Heart right ventricle (tissue), 16 donors: ENCODE results near the gene TMEM151B. TPM values are rescaled to one million over a fixed set of nuclear protein-coding genes. Genes with fewer than 3 reads are reported as not detected.

ENCODE experiments used
- ATAC-seq, 8 donors: fragments of 200-7000 bp; cut with Tn5 transposase; one replicate each; pipeline ENCODE4 v1.9.1; 2020; ENCODE audit warnings: mild to moderate bottlenecking in 8 of 8, moderate library complexity in 8 of 8, moderate number of reproducible peaks in 1 of 8
- DNase-seq, 2 donors: peaks; one replicate each; pipeline ENCODE4 v3.0.0-alpha.2; 2020
- H3K27ac ChIP-seq, 10 donors: fragments of 200-600 bp; sonication (generic) in 2 of 10; one replicate each; pipeline versions ENCODE4 v1.5.0 to v1.8.0; 2020 to 2022; ENCODE audit warnings: mild to moderate bottlenecking in 3 of 10
- H3K27me3 ChIP-seq, 7 donors: fragments of 200-600 bp; one replicate each; pipeline ENCODE4 v1.8.0; 2021 to 2022; ENCODE audit warnings: mild to moderate bottlenecking in 2 of 7
- H3K36me3 ChIP-seq, 9 donors: fragments of 200-600 bp; sonication (generic) in 1 of 9; one replicate each; pipeline versions ENCODE4 v1.5.0 to v1.8.0; 2020 to 2022; ENCODE audit warnings: mild to moderate bottlenecking in 2 of 9
- H3K4me1 ChIP-seq, 9 donors: fragments of 200-600 bp; sonication (generic) in 1 of 9; one replicate each; pipeline versions ENCODE4 v1.5.0 to v1.8.0; 2020 to 2022; ENCODE audit warnings: mild to moderate bottlenecking in 4 of 9
- H3K4me3 ChIP-seq, 10 donors: fragments of 200-600 bp; sonication (generic) in 2 of 10; one replicate each; pipeline versions ENCODE4 v1.5.0 to v1.8.0; 2020 to 2022; ENCODE audit warnings: mild to moderate bottlenecking in 7 of 10, moderate library complexity in 2 of 10
- H3K9me3 ChIP-seq, 11 donors: fragments of 200-600 bp in 10 of 11; sonication (generic) in 2 of 11; one replicate each; pipeline versions ENCODE4 v1.5.0 to v1.8.0; 2013 to 2022; ENCODE audit warnings: mild to moderate bottlenecking in 2 of 11, control low read depth in 1 of 11, moderate library complexity in 1 of 11
- WGBS, 2 donors: extraction: QIAGEN DNeasy Blood & Tissue Kit; methylation state at CpG; one replicate each; pipeline ENCODE4 v1.1.7; 2013; ENCODE audit warnings: inconsistent platforms in 1 of 2; 5-methylcytosine and 5-hydroxymethylcytosine counted together
- intact Hi-C, 10 donors: fragments of 100-400 bp; cut with DNase I; formaldehyde crosslinking; loops; one replicate each; pipeline versions ENCODE4 v1.11.1 to v1.14.2; 2022
- polyA plus RNA-seq, 2 donors: library from polyadenylated mRNA; stranded (reverse); fragments of 200-250 nt; gene quantifications; one replicate each; pipeline ENCODE4 v1.2.3, GENCODE V29; 2013
- total RNA-seq, 10 donors: library from RNA; stranded (reverse); fragmentation: NEBNext Ultra II Directional in 3 of 10; extraction: Animal tissue kit (Norgen Biotek cat#: 25700) in 3 of 10; gene quantifications; one replicate each; pipeline versions ENCODE4 v1.2.1 to v1.2.4, GENCODE V29; 2021 to 2023
- TF ChIP-seq, protein P1 (sequence below), 9 donors: fragments of 200-600 bp; sonication (generic) in 2 of 9; IDR thresholded peaks; one replicate each; pipeline versions ENCODE4 v1.5.0 to v1.8.0; 2021 to 2022; ENCODE audit warnings: antibody characterized with exemption in 9 of 9, mild to moderate bottlenecking in 5 of 9, moderate library complexity in 1 of 9
- donor health status: Arrhythmogenic right ventricular cardiomyopathy.
- donor health status: ischemic (EF 13 %, LVEDD 7.1; RV severe dilation, severe dysfunction).
- donor health status: healthy with polysubstance abuse.
- donor health status: DM: no; HTN: yes; CAD: no.
- donor health status: DM: no; HTN: no; CAD: no.
- donor health status: ischemic (EF 25% LVEDD 6.9; RV normal size, moderate dysfunction).
- donor health status: ischemic (EF 25% LVEDD 5.7; RV mildly dilated, moderate dysfunction).
- donor health status: healthy.
- donor health status: DM: yes; HTN: yes; CAD: no.
- donor health status: Ischemic cardiomyopathy.
- donor health status: ischemic (EF 35%, LVEDD 5.7; RV mildly dilated, moderate dysfunction).
- donor health status: nonischemic (EF 11% LVEDD 7.7; RV severe dilation, severe dysfunction).
- donor health status: DM: yes; HTN: yes; CAD: no.
- donor health status: PGD.
- donor health status: ischemic (EF 29% LVEDD 5.4; RV normal size, mild dysfunction).
- donor health status: nonischemic (EF 23%, LVEDD 6.1; RV moderate dilation, normal function).

The TMEM151B gene
- total and polyA plus RNA-seq, 12 donors: 0.09 to 2.2 (median 0.43) TPM; not detected in 4

DNA sequence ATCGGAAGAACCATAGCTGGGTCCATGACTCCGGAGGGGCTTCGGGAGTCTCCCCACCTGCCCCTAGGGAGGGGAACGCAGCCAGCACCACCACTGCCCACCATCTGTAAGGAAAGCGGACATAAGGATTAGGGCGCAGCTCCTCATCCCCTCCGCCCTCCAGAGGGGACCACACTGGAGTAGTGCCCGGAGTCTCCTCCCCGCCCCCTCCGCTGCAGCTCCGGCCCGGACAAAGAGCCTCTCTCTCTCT lies 13.6 kb upstream of the TMEM151B start:
- H3K36me3 ChIP-seq: peaks cover 0 to 75% (median 35%) of the 10 kb centered on the region in 9 donors
- DNase-seq: no peak
- intact Hi-C loops: loop anchor here in 4 of 10 donors (1.0 to 10.0 kb wide), 5 partner anchors 22 to 162 kb away; no protein-coding TSS in a partner anchor
- no peaks in the 10 kb centered on the region for H3K9me3 ChIP-seq
- 2% methylated on average over 10 to 12 of the region's 12 CpGs for WGBS, 2 donors
- H3K4me1 ChIP-seq: peaks cover 12 to 58% (median 22%) of the 10 kb centered on the region in 9 donors
- H3K4me3 ChIP-seq: peak overlapping the region; percentile 80 to 100 (median 98)
- H3K27ac ChIP-seq: peak overlapping the region; percentile 87 to 98 (median 96)
- peak in 1 of 8 donors; percentile 68 for ATAC-seq
- TF ChIP-seq, protein P1, sequence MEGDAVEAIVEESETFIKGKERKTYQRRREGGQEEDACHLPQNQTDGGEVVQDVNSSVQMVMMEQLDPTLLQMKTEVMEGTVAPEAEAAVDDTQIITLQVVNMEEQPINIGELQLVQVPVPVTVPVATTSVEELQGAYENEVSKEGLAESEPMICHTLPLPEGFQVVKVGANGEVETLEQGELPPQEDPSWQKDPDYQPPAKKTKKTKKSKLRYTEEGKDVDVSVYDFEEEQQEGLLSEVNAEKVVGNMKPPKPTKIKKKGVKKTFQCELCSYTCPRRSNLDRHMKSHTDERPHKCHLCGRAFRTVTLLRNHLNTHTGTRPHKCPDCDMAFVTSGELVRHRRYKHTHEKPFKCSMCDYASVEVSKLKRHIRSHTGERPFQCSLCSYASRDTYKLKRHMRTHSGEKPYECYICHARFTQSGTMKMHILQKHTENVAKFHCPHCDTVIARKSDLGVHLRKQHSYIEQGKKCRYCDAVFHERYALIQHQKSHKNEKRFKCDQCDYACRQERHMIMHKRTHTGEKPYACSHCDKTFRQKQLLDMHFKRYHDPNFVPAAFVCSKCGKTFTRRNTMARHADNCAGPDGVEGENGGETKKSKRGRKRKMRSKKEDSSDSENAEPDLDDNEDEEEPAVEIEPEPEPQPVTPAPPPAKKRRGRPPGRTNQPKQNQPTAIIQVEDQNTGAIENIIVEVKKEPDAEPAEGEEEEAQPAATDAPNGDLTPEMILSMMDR (IDR thresholded peaks at IDR 0.05): no peak
- H3K27me3 ChIP-seq: no peaks in the 10 kb centered on the region

DNA sequence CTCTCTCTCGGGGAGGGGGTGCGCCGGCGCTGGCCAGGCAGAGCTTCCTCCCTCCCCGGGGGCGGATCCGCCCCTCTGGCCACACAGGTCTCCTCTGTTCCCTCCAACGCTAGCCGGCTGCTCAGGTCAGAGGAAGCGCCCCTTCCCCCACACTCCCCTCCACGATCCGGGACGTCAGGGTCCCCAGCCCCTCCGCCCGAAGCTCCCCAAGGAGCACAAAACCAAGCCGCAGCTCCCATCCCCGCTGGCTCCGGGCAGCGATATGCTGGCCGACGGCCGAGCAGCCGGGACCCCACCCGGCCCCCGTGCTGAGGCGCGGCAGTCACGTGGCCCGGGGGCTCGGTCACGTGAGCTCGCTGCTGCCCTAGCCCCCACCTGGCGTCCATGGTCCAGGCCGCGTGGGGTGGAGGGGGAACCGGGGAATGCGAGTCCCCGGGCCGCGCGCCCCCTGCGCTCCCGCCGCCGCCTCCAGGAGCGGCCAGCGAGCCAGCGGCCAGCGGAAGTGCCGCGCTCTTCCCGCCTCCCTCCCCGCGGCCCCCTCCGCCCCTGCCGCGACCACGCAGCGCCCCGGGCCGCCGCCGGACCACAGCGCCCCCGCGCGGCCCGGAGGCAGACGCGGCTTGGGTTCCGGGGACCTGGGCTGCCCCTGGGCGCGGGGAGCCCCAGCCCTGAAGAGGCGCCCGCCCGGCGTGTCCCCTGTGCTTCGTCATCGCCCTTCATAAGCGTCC lies 13.1 kb upstream of the TMEM151B start, which contains the start of gene SLC35B2:
SLC35B2 (minus strand) TSS at position 504 of the 728 bp plus-strand sequence; CDS start at position 386, 118 bp downstream.
- WGBS, 2 donors: 0 to 1% methylated on average over 63 to 80 of the region's 80 CpGs
- Histone ChIP-seq H3K36me3 (peaks cover 0 to 75% (median 30%) of the 10 kb centered on the region in 9 donors), H3K27me3 (no peaks in the 10 kb centered on the region), H3K9me3 (no peaks in the 10 kb centered on the region), H3K4me1 (peaks cover 11 to 58% (median 22%) of the 10 kb centered on the region in 9 donors), H3K4me3 (peak within 1 kb of the TSS; percentile 80 to 100 (median 98)), H3K27ac (peak within 1 kb of the TSS; percentile 87 to 98 (median 96))
- ATAC-seq (peak; percentile 66 to 89 (median 76)), DNase-seq (peak; percentile 68 to 70)
- TF ChIP-seq, protein P1 (IDR thresholded peaks at IDR 0.05): peak; percentile 55 to 94 (median 80)
- intact Hi-C loops: loop anchor here in 4 of 10 donors (2.0 to 10.0 kb wide), 4 partner anchors 36 to 162 kb away; no protein-coding TSS in a partner anchor

DNA sequence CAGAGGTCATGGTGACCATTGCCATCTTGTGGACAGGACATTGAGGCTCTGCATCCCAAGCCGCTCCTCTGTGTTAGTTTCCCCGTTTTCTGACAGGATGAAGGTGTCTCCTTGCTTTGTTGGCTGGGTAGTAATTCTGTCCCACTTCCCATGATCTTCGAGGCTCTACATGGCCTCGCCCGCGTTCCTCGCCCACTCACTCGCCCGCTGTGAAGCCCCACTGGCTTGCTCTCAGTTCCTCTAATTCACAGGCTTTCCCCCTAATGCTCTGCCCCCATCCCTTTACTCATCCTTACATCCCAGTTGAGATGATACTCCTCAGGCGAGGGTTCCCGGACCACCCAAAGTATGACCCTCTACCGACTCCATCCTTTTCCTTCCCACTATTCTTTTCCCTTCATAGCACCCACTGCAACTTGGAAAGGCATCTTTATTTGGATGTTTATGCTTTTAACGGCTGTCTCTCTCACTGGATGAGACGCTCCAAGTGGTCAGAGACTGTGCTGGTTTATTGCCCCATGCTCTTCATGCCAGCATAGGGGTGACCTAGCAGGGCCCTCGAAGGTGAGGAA lies 12.4 kb upstream of the TMEM151B start:
- DNase-seq (no peak), ATAC-seq (peak in 2 of 8 donors; percentile 1 to 2)
- 26 to 28% methylated on average over 15 of the region's 15 CpGs for WGBS, 2 donors
- TF ChIP-seq, protein P1 (IDR thresholded peaks at IDR 0.05): peak in 3 of 9 donors; percentile 2 to 22 (median 10)
- Histone ChIP-seq H3K4me3 (peak overlapping the region in 9 of 10 donors; percentile 95 to 100 (median 98)), H3K36me3 (peaks cover 0 to 75% (median 24%) of the 10 kb centered on the region in 9 donors), H3K9me3 (no peaks in the 10 kb centered on the region), H3K4me1 (peaks cover 16 to 60% (median 28%) of the 10 kb centered on the region in 9 donors), H3K27me3 (no peaks in the 10 kb centered on the region), H3K27ac (peak overlapping the region; percentile 87 to 98 (median 96))
- intact Hi-C loops: loop anchor here in 4 of 10 donors (2.0 to 10.0 kb wide), 4 partner anchors 37 to 163 kb away; no protein-coding TSS in a partner anchor

DNA sequence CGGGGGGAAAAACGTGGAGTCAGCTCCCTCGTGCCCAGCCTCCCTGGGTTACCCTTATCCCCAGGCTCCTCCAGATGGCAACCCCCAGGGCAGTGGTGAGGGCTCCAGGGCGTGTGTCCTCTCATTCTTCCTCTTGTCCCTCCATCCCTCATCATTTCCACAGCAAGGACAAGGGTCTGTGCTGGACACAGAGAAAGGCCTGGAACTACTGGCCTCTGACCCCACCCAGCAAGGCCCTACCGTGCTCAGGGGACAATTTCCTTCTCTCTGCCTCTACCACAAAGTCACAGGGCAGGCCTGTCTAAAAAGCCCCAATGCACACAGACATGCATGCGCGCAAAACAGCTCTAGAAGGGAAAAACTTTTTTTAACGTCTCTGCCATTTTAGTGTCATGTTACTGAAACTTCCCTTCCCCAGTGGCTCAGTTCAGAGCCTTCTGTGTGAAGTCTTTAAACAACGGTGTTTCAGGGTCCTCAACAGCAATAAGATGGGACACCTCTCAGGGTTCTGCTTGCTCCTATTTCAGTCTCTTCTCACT lies 11.9 kb upstream of the TMEM151B start:
- DNase-seq (no peak), ATAC-seq (no peak)
- intact Hi-C loops: loop anchor here in 4 of 10 donors (5.0 to 10.0 kb wide), 3 partner anchors 86 to 164 kb away; no protein-coding TSS in a partner anchor
- whole genome bisulfite sequencing, 2 donors: 88 to 92% methylated on average over 9 of the region's 9 CpGs
- Histone ChIP-seq H3K27ac (peak overlapping the region in 6 of 10 donors; percentile 24 to 97 (median 96)), H3K36me3 (peaks cover 0 to 70% (median 18%) of the 10 kb centered on the region in 9 donors), H3K4me1 (peaks cover 21 to 60% (median 30%) of the 10 kb centered on the region in 9 donors), H3K27me3 (no peaks in the 10 kb centered on the region), H3K9me3 (no peaks in the 10 kb centered on the region), H3K4me3 (no peak overlapping the region)
- TF ChIP-seq, protein P1 (IDR thresholded peaks at IDR 0.05): no peak
